ENCODE measurements around the gene YWHAQ. TPM values are rescaled to one million over a fixed set of nuclear protein-coding genes. Genes with fewer than 3 reads are reported as not detected.

Gene YWHAQ
- polyA plus RNA-seq, 3 donors, result 382 to 483 (median 439) TPM

DNA sequence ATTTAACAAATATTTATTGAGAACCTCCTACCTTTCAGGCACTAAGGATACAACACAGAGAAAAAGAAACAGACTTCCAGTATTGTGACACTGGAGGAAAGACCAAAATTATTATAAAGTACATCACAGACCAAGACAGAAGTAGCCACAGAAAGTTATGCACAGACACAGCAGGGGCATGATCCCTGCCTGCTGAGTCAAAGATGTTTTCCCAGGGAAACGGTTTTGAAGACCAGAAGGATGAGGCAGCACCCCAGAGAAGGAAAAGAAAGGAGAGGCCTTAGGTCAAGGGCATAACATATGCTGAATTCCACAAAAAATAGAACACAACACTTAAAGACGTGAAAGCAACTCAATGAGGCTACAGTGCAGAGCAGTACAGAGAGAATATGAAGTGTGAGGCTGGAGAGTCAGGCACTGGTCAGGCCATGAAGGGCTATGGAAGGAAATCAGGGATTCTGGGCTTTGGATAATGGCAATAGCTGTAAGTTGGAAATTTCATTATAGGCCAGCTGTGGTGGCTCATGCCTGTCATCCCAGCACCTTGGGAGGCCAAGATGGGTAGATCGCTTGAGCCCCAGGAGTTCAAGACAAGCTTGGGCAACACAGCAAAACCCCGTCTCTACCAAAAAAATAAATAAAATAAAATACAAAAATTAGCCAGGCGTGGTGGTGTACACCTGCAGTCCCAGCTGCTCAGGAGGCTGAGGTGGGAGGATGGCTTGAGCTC lies 83.4 kb downstream of the YWHAQ start:
- DNase-seq (ENCODE audit: extremely low read depth in 1 of 11, low read depth in 9 of 11, low spot score in 4 of 11), result no peak

GRCh38 chr2:9545502-9545901 lies 85.3 kb downstream of the YWHAQ start:
- DNase-seq (ENCODE audit: extremely low read depth in 1 of 11, low read depth in 9 of 11, low spot score in 4 of 11), result no peak

GRCh38 chr2:9543557-9543956 lies 87.2 kb downstream of the YWHAQ start:
- no peak for DNase-seq (ENCODE audit: extremely low read depth in 1 of 11, low read depth in 9 of 11, low spot score in 4 of 11)

DNA sequence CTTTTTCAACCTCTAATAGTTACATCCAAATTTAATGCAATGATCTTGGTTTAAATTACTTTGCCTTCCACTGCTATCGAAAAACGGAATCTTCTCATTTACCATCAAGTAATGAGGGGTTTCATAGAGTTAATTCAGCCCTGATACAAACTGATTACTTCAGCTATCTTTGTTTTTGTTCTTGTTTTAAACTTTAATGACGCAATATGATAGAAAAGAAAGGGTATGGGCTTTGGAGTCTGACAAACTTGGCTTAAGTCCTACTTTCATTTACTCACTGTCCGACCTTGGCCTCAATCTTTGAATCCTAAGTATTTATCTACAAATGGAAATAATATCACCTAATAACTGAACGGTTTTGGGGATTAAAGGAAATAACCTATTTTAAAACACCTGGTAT lies 91.3 kb downstream of the YWHAQ start:
- no peak for DNase-seq (ENCODE audit: extremely low read depth in 1 of 11, low read depth in 9 of 11, low spot score in 4 of 11)

DNA sequence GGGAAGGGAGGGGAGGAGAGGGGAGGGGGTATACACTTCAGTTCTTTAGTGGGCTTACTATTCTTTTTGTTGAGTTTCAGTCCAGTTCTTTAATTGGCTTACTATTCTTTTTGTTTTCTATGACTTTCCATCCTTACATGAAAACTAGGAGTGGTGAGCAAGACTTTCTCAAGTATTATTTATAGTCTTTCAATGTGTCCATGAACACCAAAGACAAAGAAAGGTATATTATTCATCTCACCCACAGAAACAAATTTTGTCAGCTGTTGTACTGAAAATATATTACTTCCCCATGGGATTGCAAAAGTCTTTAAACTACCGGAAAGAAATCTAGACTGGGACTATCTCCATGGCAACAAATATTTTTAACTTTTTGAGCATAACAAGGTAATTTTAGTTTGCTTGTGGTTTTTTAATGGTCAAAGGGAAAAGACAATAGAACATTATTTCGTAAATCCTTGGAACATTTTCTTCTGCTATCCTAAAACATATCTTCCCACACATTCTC lies 92.7 kb downstream of the YWHAQ start:
- DNase-seq (ENCODE audit: extremely low read depth in 1 of 11, low read depth in 9 of 11, low spot score in 4 of 11), result peak in 2 of 11 donors; percentile 23 to 32

- no peak for DNase-seq (ENCODE audit: extremely low read depth in 1 of 11, low read depth in 9 of 11, low spot score in 4 of 11)
Observed at GRCh38 chr2:9536504-9536903, 94.3 kb downstream of the YWHAQ start.

DNA sequence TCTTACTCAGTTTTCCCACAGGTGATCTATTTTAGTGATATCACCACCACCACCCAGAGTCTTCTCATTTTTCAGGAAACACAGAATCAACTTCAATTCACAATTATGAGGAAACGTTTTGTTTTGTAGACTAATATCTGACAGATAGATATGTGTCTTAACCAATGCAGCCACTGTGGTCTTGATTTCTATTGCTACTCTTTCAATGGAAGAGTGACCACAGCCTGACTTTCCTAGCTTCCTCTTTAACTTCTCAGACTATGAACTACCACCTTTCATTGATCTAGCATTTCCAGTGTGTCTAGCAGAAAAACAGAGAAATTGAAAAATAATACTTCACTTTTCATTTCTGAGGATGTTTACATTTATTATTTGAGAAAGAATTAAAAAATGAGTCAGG lies 95.6 kb downstream of the YWHAQ start:
- DNase-seq (ENCODE audit: extremely low read depth in 1 of 11, low read depth in 9 of 11, low spot score in 4 of 11), result no peak

Other genes starting within 250 kb of the YWHAQ start
- 10 to 100 TPM; 76.2 to 83.9 (median 82.1) TPM for gene ITGB1BP1, start 207.5 kb downstream of the YWHAQ start, polyA plus RNA-seq (ENCODE audit: insufficient read length in 3 of 3)
- gene CPSF3, start 207.3 kb downstream of the YWHAQ start, polyA plus RNA-seq (ENCODE audit: insufficient read length in 3 of 3), result 10 to 100 TPM; 47.0 to 66.0 (median 55.3) TPM
- 10 to 100 TPM; 39.8 to 50.4 (median 47.0) TPM for gene IAH1, start 156.4 kb downstream of the YWHAQ start, polyA plus RNA-seq (ENCODE audit: insufficient read length in 3 of 3)
- 10 to 100 TPM; 38.0 to 45.6 (median 42.1) TPM for gene ADAM17, start 75.2 kb downstream of the YWHAQ start, polyA plus RNA-seq (ENCODE audit: insufficient read length in 3 of 3)
- 10 to 100 TPM; 25.3 to 34.1 (median 28.5) TPM for gene TAF1B, start 212.5 kb upstream of the YWHAQ start, polyA plus RNA-seq (ENCODE audit: insufficient read length in 3 of 3)